ENCODE measurements around the gene FAM120A.
"Not testable (repeated sequence)": the region's sequence is repeated elsewhere in the genome, so short reads cannot be mapped to it uniquely, and the experiment has no call there.

Gene FAM120A

GRCh38 chr9:93473411-93473810, 21.9 kb downstream of the FAM120A start:
- DNase-seq: no peak

DNA sequence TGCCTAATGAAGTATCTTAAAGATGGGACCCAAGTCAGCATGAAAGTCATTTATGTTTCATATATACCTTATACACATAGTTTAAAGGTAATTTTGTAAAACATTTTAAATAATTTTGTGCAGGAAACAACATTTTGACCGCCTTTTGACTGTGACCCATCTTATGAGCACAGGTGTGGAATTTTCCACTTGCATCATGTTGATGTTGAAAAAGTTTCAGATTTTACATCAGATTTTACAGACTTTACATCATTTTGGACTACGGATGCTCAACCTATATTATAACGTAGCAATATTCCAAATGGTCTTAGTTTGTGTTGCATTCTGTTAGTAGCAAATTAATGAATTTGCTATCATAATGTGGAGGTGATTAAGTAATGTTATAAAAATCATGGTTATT, 23.6 kb downstream of the FAM120A start:
- DNase-seq: no peak

- no peak for DNase-seq
Measured at GRCh38 chr9:93475856-93476255, 24.4 kb downstream of the FAM120A start.

- no peak for DNase-seq
Measured at GRCh38 chr9:93476924-93477323, 25.4 kb downstream of the FAM120A start.

GRCh38 chr9:93477397-93477796, 25.9 kb downstream of the FAM120A start:
- DNase-seq: no peak

DNA sequence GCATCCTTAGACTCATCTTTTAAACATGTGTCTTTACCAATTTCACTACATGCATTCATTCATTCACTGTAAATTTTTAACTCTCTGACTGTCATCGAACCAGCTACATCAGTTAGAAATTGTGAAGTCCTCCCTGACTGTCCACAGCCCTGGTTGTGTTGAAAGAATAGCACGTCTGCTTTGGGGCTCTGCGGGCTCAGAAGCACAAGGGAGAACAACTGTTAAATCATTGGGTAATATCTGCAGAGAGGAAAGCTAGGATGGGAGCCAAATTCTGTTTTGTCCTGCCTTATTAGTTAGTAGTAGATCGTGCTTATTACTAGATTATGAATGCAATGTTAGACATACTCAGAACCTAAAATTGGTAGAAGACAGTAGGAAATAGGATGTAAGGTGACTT, 28.2 kb downstream of the FAM120A start:
- no peak for DNase-seq

DNA sequence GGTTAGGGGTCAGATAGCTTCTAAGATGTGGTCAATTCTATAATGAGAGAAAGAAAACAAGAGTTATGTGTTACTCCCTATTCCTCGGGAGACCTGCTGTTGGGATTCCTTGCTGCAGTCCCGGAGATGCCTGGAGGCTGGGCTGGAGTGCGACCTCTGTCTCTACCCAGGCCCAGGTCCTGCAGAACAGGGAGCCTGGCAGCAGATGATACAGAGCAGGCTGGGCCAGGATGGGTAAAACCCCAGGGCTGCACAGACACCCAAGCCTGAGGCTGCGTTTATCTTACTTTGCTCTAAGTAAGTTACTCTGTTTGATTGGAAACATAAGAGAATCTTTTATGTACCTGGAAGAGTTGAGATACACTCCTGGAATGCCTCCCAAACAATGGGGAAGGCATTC, 28.8 kb downstream of the FAM120A start:
- no peak for DNase-seq

DNA sequence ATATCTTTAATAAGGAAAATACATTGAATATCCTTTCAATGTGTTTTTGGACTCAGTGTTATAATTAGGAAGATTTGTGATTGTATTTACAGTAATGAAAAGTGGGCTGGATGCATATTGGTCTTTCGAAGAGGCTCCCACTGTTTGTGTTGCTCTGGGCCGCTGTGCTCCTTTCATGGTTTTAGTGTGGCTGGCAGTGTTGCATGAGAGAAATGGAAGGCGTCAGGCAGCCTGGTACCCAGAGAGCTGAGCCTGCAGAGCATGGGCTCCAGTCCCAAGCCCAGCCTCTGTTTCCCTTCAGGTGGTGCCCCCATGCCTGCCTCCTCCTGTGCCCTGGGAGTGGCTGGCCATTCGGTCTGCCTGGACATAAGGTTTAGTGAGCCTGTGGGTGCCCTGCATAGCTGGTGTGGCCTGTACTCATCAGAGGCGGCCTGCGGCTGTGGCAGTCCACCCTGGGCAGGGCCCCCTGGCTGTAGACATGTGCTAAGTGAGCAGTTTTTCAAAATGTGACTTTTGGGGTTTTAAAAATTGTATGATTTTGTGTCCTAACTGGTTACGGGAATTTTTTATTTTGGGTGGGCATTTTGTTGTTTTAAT, 29.3 kb downstream of the FAM120A start:
- no peak for DNase-seq

DNA sequence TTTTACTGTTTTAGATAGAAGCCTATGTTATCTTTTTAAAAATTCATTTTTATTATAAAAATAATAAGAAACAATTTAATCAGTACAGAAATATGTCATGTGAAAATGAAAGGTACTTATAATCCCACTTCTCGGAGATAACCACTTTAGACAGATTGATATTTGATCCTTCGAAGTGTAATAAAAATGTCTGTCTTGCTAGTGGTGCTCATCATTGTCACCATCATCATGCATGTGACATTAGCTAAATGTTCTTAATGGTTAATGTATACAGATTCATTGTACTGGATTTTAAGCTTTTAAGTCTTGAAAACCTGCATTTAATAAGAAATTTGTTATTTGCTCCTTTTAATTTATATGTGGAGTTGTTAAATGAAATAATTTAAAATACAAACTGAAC, 32.0 kb downstream of the FAM120A start:
- DNase-seq: no peak

DNA sequence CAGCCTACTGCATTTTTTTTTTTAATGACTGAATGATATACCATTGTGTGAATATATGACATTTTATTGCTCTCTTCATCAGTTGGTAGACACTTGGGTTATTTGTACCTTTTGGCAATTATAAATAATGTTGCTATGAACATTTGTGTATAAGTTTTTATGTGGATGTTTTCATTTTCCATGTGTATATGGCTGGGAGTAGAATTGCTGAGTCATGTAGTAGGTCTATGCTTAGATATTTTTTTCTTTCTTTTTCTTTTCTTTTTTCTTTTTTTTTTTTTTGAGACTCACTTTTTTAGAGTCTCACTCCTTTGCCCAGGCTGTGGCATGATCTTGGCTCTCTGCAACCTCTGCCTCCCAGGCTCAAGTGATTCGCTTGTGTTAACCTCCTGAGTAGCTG, 34.8 kb downstream of the FAM120A start:
- no peak for DNase-seq

DNA sequence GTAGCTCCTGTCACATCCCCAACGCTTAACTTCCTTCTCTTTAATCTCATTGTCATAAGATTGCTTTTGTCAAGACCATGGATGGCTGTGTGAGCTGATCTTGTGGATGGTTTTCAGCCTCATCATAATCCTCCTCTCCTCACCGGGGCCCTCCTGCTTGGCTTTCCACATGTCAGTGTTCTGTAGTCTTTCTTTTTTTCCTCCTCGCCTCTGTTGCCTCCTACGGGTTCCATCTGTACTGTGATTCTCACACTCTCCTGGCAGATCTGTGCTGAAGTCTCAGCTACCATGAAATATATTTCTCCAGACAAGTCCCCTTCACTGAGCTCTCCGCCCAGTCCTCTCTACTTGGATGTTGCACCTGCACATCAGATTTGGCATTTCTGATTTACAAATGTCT, 36.8 kb downstream of the FAM120A start:
- no peak for DNase-seq

- no peak for DNase-seq
Measured at GRCh38 chr9:93491593-93492232, 40.2 kb downstream of the FAM120A start.

DNA sequence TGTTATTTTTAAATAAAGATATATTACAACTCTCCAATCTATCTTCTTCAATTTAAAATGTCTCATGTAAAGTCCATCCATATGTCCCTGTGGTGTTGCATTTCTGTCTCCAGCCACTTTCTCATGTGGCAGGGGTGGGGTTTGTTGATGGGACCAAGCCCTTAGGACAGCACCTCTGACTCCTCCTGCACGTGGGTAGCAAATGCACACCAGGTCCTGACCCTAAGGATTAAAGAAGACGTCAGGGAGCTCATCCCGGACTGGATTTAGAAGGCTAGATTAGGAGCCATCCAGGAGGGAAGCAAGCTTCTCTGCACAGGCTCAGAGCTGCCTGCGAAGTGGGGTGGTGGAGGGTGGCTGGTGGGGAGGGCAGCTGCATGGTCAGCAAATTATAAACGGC, 40.8 kb downstream of the FAM120A start:
- no peak for DNase-seq

GRCh38 chr9:93493949-93494348, 42.5 kb downstream of the FAM120A start:
- DNase-seq: no peak

DNA sequence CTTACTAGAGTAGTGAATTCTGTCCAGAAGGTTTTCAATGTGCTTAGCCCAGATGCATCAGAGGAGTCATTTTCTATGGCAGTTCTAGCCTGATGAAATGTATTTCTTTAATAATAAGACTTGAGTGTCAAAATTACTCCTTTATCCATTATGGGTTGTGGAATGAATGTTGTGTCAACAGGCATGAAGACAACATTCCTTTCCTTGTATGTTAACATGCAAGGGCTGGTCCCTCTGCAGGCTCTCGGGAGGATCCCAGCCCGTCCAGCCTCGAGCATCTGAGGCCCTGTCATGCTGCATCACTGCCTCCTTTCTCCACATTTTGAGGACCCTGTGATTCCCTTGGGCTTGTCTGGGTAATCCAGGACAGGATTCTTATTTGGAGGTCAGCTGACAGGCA, 44.8 kb downstream of the FAM120A start:
- DNase-seq: no peak

- DNase-seq: no peak
Measured at GRCh38 chr9:93500571-93501298, 49.2 kb downstream of the FAM120A start.

DNA sequence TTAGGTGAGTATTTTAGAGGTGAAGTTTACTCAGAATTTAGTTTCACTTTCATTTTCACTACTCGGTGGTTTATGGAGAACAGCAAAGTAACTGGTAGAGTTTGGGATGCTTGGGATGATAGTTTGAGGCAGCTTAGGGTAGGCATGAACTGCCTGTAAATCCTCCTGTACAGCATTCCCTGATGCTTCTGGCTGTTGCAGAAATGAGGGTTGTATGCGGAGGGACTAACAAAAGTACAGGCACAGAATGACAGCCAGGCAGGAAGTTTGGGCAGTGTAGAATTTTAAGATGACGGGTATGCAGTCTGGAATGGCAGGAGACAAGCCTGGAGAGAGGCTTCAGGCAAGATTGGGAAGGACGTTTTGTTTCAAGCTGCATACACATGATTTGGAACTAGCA, 49.9 kb downstream of the FAM120A start:
- DNase-seq: no peak

DNA sequence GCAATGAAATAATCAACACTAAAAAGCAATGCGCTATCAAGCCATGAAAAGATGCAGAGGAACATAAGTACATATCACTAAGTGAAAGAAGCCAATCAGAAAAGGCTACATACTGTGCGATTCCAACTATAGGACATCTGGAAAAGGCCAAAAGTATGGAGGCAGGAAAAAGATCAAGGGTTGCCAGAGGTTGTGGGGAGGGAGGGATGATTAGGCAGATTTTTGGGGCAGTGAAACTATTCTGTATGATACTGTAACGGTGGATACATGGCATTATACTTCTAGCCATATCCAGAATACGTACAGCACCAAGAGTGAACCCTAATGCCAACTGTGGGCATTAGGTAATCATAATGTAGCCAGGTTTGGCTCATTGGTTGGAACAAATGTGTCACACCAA, 51.9 kb downstream of the FAM120A start:
- no peak for DNase-seq

DNA sequence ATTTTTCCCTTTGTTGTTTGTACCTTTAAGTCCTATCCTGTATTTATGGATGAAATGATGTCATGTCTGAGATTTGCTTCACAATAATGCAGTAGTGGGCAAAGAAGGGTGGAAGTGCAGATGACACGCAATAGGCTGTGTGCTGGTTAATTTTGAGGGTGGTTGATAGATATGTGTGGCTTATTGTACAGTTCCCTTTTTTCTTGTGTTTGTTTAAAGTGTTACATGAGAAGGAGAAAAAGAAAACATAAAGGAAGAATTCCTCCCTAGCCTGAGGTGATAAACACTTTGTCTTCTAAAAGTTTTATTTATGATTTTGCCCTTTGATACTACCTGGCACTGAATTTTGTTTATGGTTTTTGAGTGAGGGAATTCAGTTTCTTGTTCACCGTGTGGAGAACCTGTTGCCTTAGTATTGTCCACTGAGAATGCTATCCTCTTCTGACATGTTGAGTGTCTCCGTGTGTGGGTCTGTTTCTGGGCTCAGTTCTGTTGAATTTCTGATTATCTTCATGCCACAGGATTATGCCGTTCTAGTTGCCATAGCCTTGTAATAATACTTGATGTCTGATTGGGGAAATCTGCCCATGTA, 54.2 kb downstream of the FAM120A start:
- no peak for DNase-seq

DNA sequence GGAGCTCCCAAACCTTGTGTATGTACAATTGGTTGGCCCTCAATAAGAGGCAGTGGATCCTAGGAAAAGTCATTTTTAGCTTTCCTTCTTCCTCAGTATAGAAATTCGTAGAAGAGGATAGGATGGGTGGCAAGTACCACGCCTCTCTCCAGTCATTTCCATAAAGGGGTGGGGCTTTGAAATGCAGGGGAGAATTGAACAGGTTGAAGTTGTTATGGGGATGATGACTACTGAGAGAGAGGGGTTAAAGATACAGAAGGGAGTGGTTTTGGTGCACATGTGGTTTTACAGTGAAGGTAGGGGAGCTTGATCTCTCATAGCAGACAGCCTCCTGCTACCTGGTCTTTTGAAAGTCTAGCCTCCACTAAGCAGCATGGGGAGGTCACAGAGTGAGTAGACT, 56.3 kb downstream of the FAM120A start:
- no peak for DNase-seq

DNA sequence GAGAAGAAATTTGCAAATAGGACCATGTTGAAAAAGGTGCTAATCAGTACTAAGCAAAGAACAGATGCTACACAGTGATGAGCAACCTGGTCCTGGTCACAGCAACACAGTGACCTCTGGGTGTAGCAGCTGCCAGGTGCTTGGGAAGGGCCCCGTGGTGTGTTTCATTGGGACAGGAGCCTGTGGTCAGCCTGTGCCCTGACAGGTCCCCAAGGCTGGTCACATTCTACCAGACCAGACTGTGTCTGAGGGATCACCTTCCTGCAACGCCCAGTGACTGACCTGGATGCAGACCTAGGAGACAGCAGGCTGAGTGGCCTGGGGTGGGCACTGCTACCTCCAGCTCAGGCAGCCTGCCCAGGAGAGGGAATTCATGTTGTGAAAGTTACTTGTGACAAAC, 56.7 kb downstream of the FAM120A start:
- no peak for DNase-seq

DNA sequence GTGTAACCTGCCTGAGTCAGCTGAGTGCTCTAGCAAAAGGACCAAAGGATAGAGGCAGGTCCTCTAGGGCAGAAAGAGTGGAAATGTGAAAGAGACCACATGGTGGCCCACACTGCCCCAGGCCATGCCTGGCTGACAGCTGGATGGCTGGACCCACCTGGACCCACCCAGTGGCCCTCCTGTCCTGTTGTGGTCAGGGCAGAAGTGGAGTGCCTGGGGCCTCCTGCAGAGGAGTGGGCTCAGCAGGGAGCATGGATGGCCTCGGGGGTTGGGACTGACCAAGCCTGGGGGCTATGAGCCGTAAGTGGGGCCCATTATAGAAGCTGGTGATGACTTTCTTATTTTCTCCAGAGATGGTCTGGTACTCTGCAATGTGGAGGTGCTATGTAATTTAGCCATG, 57.6 kb downstream of the FAM120A start:
- DNase-seq: no peak

GRCh38 chr9:93510041-93510440, 58.6 kb downstream of the FAM120A start:
- no peak for DNase-seq

GRCh38 chr9:93511228-93511627, 59.7 kb downstream of the FAM120A start:
- not testable (repeated sequence) for DNase-seq

All from cortex of kidney (tissue), 1 donor.